HCT116 (cell line): ENCODE data around the gene CAMK2D. TPM values are rescaled to one million over a fixed set of nuclear protein-coding genes. Genes with fewer than 3 reads are reported as not detected.
A peak's percentile ranks its signal among the peaks of the same experiment; 100 is the strongest.

Experiments used
- ATAC-seq: fragments of 200-7000 bp; cut with Tn5 transposase; 2 replicates; pipeline ENCODE4 v1.9.1; 2020; ENCODE audit warnings: mild to moderate bottlenecking, moderate library complexity
- BruUV-seq: library from RNA; stranded (reverse); fragments of 400-500 nt; replicated peaks from 2 replicates; lab custom pipeline; 2021; lab: Mats Ljungman, UMichigan
- CTCF ChIA-PET: fragments of 300-600 bp; sonication (Branson Sonifier 250); formaldehyde crosslinking; loops from one replicate; lab custom pipeline; 2021; ENCODE audit warnings: antibody characterized with exemption; lab: Charles Lee
- POLR2A ChIA-PET: fragments of 300-600, 350-600 bp; sonication (Branson Sonifier 250); formaldehyde crosslinking; loops from one replicate; lab custom pipeline; 2021; ENCODE audit warnings: antibody characterized with exemption; lab: Charles Lee
- RAD21 ChIA-PET, 2 experiments: fragments of 300-600 bp; sonication (Branson Sonifier 250); formaldehyde crosslinking; loops; one replicate each; lab custom pipeline; 2023; ENCODE audit warnings: low total read pairs in 2 of 2; ENCODE audit not compliant: uncharacterized antibody in 2 of 2, unreplicated experiment in 2 of 2, low non-redundant PET in 1 of 2; lab: Charles Lee
- DNase-seq: peaks from one replicate; pipeline ENCODE4 v3.0.0-alpha.2; 2010; ENCODE audit warnings: low read depth, low spot score
- H2AFZ ChIP-seq: fragments of 200-600 bp; shearing (Covaris generic), sonication (generic); 2 replicates; pipeline ENCODE4 v1.6.1; 2017; ENCODE audit warnings: low read depth, mixed run types, mixed read lengths, antibody characterized with exemption, low read length; ENCODE audit not compliant: poor library complexity, severe bottlenecking
- H3K27ac ChIP-seq: 2 replicates; pipeline ENCODE4 v1.5.1; 2012; ENCODE audit warnings: low read depth, low read length
- H3K27me3 ChIP-seq: fragments of 200-600 bp; sonication (generic); 2 replicates; pipeline ENCODE4 v1.6.1; 2016; ENCODE audit warnings: mixed run types, low read length, mixed read lengths; ENCODE audit not compliant: insufficient read depth
- H3K36me3 ChIP-seq, 2 experiments: fragments of 200-500 bp in 1 of 2; fragments of 200-600 bp in 1 of 2; sonication (Bioruptor generic) in 1 of 2; sonication (generic) in 1 of 2; 2 replicates each; pipeline versions ENCODE4 v1.5.1 to v1.6.1; 2014 to 2016; ENCODE audit warnings: low read length in 2 of 2, inconsistent platforms in 1 of 2, mixed read lengths in 1 of 2, mixed run types in 1 of 2; ENCODE audit not compliant: insufficient read depth in 2 of 2, control insufficient read depth in 1 of 2
- H3K4me1 ChIP-seq, 2 experiments: fragments of 200-600 bp in 1 of 2; sonication (generic) in 1 of 2; 2 replicates each; pipeline versions ENCODE4 v1.5.1 to v1.6.1; 2012 to 2017; ENCODE audit warnings: low read length in 2 of 2, inconsistent platforms in 1 of 2, mild to moderate bottlenecking in 1 of 2, mixed read lengths in 1 of 2, mixed run types in 1 of 2, moderate library complexity in 1 of 2; ENCODE audit not compliant: insufficient read depth in 2 of 2, control insufficient read depth in 1 of 2
- H3K4me2 ChIP-seq: fragments of 200-600 bp; sonication (generic); 2 replicates; pipeline ENCODE4 v1.6.1; 2017; ENCODE audit warnings: mixed run types, low read length, mixed read lengths
- H3K4me3 ChIP-seq, 2 experiments: fragments of 200-600 bp in 1 of 2; sonication (generic) in 1 of 2; replicated peaks in 1 of 2; 2 replicates each; pipeline ENCODE4 v1.5.1; 2011 to 2016; ENCODE audit warnings: low read length in 2 of 2, control low read depth in 1 of 2, low read depth in 1 of 2, mild to moderate bottlenecking in 1 of 2, mixed read lengths in 1 of 2, mixed run types in 1 of 2
- H3K79me2 ChIP-seq: fragments of 200-600 bp; sonication (generic); 2 replicates; pipeline ENCODE4 v1.6.1; 2017; ENCODE audit warnings: mild to moderate bottlenecking, mixed run types, low read length, moderate library complexity, mixed read lengths; ENCODE audit not compliant: insufficient read depth
- H3K9ac ChIP-seq: fragments of 200-600 bp; sonication (generic); 2 replicates; pipeline ENCODE4 v1.6.1; 2016; ENCODE audit warnings: low read length, mixed read lengths
- H3K9me2 ChIP-seq: fragments of 200-600 bp; sonication (generic), shearing (Covaris generic); 2 replicates; pipeline ENCODE4 v1.6.1; 2017; ENCODE audit warnings: mixed run types, mild to moderate bottlenecking, moderate library complexity; ENCODE audit not compliant: insufficient read depth
- H3K9me3 ChIP-seq, 2 experiments: fragments of 200-500 bp in 1 of 2; fragments of 200-600 bp in 1 of 2; sonication (Bioruptor generic) in 1 of 2; sonication (generic) in 1 of 2; 2 replicates each; pipeline ENCODE4 v1.6.1; 2014 to 2017; ENCODE audit warnings: low read length in 2 of 2, mixed read lengths in 2 of 2, inconsistent platforms in 1 of 2, low read depth in 1 of 2, mild to moderate bottlenecking in 1 of 2, mixed run types in 1 of 2, moderate library complexity in 1 of 2; ENCODE audit not compliant: control insufficient read depth in 1 of 2, insufficient read depth in 1 of 2
- H4K20me1 ChIP-seq: fragments of 200-600 bp; sonication (generic), shearing (Covaris generic); 2 replicates; pipeline ENCODE4 v1.6.1; 2017; ENCODE audit warnings: mixed run types, mild to moderate bottlenecking, moderate library complexity; ENCODE audit not compliant: insufficient read depth
- CEBPB ChIP-seq: IDR thresholded peaks from 2 replicates; pipeline ENCODE4 v1.6.1; 2012; ENCODE audit warnings: low read depth
- FOSL1 ChIP-seq: IDR thresholded peaks from 2 replicates; pipeline ENCODE4 v1.6.1; 2012; ENCODE audit warnings: low read depth
- JUND ChIP-seq: IDR thresholded peaks from 2 replicates; pipeline ENCODE4 v1.6.1; 2012
- POLR2A ChIP-seq: IDR thresholded peaks from 2 replicates; pipeline ENCODE4 v1.7.0; 2011; ENCODE audit warnings: borderline replicate concordance; ENCODE audit not compliant: insufficient read depth, insufficient read length; ENCODE audit errors: extremely low read depth
- RAD21 ChIP-seq: IDR thresholded peaks from 2 replicates; pipeline ENCODE4 v1.6.1; 2012; ENCODE audit warnings: low read depth, mild to moderate bottlenecking
- REST ChIP-seq: IDR thresholded peaks from 2 replicates; pipeline ENCODE4 v1.6.1; 2012; ENCODE audit warnings: low read depth
- SRF ChIP-seq: IDR thresholded peaks from 2 replicates; pipeline ENCODE4 v1.6.1; 2012; ENCODE audit warnings: low read depth
- YY1 ChIP-seq: IDR thresholded peaks from 2 replicates; pipeline ENCODE4 v1.6.1; 2011; ENCODE audit warnings: low read length, low read depth, moderate library complexity, mild to moderate bottlenecking; ENCODE audit not compliant: insufficient replicate concordance; ENCODE audit errors: extremely low read depth
- ZBTB33 ChIP-seq: IDR thresholded peaks from 2 replicates; pipeline ENCODE4 v1.6.1; 2011; ENCODE audit warnings: mild to moderate bottlenecking, low read length, moderate library complexity; ENCODE audit not compliant: insufficient replicate concordance; ENCODE audit errors: extremely low read depth
- intact Hi-C: fragments of 100-400 bp; cut with micrococcal nuclease; formaldehyde crosslinking; loops from 2 replicates; pipeline ENCODE4 v1.10.0; 2022
- total RNA-seq: library from RNA; stranded (reverse); gene quantifications from one replicate; pipeline ENCODE4 v1.2.1, GENCODE V29; 2021; ENCODE audit not compliant: unreplicated experiment
- TF ChIP-seq, protein P1 (sequence below): IDR thresholded peaks from 2 replicates; pipeline ENCODE4 v1.6.1; 2012

Gene CAMK2D
- total RNA-seq, 1 experiment from 2014 or later, result 67.0 TPM

DNA sequence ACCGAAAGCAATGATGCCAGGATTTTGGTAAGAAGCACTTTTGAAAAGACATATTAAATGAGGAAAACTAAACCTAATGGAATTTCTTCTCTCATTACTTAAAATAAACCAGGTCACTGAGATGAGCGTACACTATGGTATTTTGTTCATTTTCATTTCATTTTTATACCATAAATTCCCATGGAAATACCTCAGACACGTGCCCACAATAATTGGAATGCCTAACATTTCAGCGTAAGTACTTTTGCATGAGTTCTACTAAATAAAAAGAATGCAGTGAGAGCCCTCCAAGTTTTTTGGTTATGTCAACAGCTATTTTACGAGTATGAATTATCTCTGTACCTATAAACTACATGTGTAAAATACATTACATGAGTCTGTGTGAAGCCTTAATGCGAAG, 3.2 kb downstream of the CAMK2D start:
- peak overlapping the region; percentile 14; the same call in 1 of the 2 replicates for H3K9ac ChIP-seq
- TF ChIP-seq, protein P1, sequence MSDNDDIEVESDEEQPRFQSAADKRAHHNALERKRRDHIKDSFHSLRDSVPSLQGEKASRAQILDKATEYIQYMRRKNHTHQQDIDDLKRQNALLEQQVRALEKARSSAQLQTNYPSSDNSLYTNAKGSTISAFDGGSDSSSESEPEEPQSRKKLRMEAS, result no peak
- TF ChIP-seq POLR2A (no peak), FOSL1 (no peak), REST (no peak), SRF (no peak), JUND (no peak), CEBPB (no peak), RAD21 (no peak), YY1 (no peak), ZBTB33 (no peak)
- TF ChIP-seq, all 23 proteins: peak for 0
- no peak for ATAC-seq
- H4K20me1 ChIP-seq, result no peaks in the 10 kb centered on the region
- ChIA-PET CTCF (interaction anchor here (0.8 kb wide), 1 partner anchor 364 kb away, joined by 3 read pairs; no protein-coding TSS in a partner anchor), POLR2A (no interaction called here), RAD21 (no interaction called here)
- H3K36me3 ChIP-seq, result no peaks in the 10 kb centered on the region
- H3K9me3 ChIP-seq, result no peaks in the 10 kb centered on the region
- H3K4me1 ChIP-seq, result peaks cover 15 to 29% of the 10 kb centered on the region in 2 experiments
- H3K9me2 ChIP-seq, result no peaks in the 10 kb centered on the region
- peaks cover 47% of the 10 kb centered on the region for H3K79me2 ChIP-seq
- no peak for DNase-seq
- H3K4me3 ChIP-seq, result no peak overlapping the region
- BruUV-seq, result no TSS peak
- intact Hi-C loops, result no loop called here
- H2AFZ ChIP-seq, result no peak overlapping the region
- H3K27ac ChIP-seq, result no peak overlapping the region
- no peaks in the 10 kb centered on the region for H3K27me3 ChIP-seq
- peak overlapping the region; percentile 95 for H3K4me2 ChIP-seq
